GM13977 (cell line): ENCODE results near the gene VPS13C.

Source experiments
- DNase-seq: peaks from one replicate; pipeline ENCODE4 v3.0.0; 2012; ENCODE audit warnings: low spot score
- CTCF ChIP-seq: IDR thresholded peaks from 2 replicates; pipeline ENCODE4 v1.5.1; 2012; ENCODE audit warnings: mild to moderate bottlenecking, control low read depth; ENCODE audit not compliant: insufficient read depth; ENCODE audit errors: extremely low read depth, missing control alignments
- in situ Hi-C: fragments of 300-500 bp; cut with MboI; formaldehyde crosslinking; loops from one replicate; pipeline ENCODE4 v1.12.0; 2022; ENCODE audit warnings: low sequenced_read_pairs, low pct_unique_long_range_greater_than_20kb, mixed read lengths, inconsistent platforms; ENCODE audit not compliant: unreplicated experiment

The VPS13C gene

DNA sequence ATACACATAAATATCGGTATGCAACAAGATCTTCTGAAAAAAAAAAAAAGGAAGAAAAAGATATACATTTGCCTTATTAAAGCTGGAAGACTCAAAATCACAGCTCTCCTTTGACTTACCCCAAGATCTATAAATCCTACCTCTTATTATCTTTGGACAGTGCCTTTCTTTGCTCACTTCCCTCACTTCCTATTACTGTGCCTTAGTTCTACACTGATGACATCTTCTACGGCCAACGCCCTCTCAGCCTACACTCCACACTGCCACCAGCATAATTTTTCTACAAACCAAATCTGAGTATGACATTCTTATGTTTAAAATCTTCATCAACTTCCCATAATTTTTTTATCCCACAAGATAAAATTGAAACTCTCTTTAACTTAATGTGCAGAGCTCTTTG is 137.1 kb downstream of the VPS13C start:
- DNase-seq, result no peak
- no peak for TF ChIP-seq CTCF
- in situ Hi-C loops, result no loop called here

DNA sequence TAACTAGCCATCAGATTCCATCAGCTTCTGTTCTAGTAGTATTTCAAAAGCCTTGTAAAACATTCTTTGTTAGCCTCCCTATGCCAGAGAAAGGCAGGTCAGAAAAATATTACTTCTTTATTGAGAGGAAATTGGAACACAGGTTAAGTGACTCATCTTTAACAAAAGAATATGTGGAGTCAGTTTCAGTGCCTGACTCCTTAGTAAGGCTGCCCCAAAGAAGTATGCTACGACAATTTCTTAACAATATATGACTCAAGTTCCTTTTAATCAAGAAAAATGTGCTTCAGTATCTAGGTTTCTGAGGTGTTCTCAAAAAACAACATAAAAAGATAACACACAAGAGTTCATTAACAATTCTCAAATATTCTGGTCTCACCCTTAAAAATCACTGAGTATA is 139.2 kb downstream of the VPS13C start:
- no peak for TF ChIP-seq CTCF
- in situ Hi-C loops, result no loop called here
- no peak for DNase-seq

DNA sequence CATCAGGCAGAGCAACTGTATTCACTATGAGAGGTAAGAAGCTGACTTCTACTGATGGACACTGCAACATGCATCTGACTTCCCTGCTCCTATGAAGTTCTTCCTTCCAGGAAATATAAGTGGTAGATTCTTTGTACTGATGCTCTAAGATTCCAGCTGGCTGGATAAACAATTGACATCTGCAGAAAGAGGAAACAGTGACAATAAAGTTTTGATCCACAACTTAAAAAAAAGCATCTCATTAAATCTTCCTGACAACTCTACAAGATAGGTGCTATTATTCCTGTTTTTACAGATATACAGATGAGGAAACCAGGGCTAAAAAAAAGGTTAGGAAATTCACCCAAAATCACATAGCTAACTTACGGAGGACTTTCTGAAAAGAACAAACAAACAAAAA is 142.8 kb downstream of the VPS13C start:
- DNase-seq, result no peak
- in situ Hi-C loops, result no loop called here
- no peak for TF ChIP-seq CTCF

DNA sequence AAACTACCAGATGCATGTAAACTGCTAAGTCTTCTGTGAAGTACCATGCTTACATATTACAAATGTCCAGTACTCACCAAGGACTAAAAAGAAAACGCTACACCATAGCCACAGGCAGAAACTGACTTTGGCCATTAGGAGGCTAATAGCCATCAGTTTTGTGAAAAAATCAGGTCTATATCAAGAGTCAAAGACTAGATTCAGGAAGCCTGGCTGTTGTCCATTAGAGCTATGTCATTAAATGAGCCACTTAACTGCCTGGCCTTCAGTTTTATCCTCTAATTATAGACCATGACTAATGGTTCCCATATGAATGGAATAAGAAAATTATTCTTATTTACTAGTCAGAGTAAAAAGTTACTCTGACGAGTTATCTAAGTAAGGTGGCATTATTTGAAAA is 144.1 kb downstream of the VPS13C start:
- in situ Hi-C loops, result no loop called here
- no peak for DNase-seq
- no peak for TF ChIP-seq CTCF

GRCh38 chr15:61915640-61916039 is 144.6 kb downstream of the VPS13C start:
- in situ Hi-C loops, result no loop called here
- DNase-seq, result no peak
- no peak for TF ChIP-seq CTCF

- in situ Hi-C loops, result no loop called here
- no peak for DNase-seq
- no peak for TF ChIP-seq CTCF
Measured at GRCh38 chr15:61910839-61911369, 149.3 kb downstream of the VPS13C start.

DNA sequence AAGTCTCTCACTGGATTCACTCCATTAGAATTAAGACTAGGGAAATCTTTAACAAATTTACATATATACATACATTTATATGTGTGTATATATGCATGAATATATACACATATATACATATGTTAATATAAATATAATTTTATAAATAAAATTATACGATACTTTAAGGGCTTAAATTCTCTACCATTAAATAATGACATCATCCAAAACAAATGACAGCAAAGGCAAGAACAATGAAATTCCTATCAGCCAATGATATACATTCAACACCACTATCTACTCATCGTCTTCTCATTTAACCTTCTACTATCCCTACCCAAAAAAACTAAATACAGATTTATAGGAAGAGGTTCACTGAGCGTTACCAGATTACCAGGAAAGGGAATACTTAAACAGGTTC is 152.0 kb downstream of the VPS13C start:
- in situ Hi-C loops, result no loop called here
- no peak for TF ChIP-seq CTCF
- DNase-seq, result no peak
